ENCODE measurements around the gene INAFM2. TPM values are rescaled to one million over a fixed set of nuclear protein-coding genes. Genes with fewer than 3 reads are reported as not detected.

The INAFM2 gene
- total RNA-seq, 1 donor from 2014 or later, result 14.9 TPM

GRCh38 chr15:40328176-40328575, 4.7 kb downstream of the INAFM2 start:
- TF ChIP-seq CTCF (IDR thresholded peaks at IDR 0.05; ENCODE audit: insufficient read depth, low read length, poor library complexity, severe bottlenecking), result no peak
- DNase-seq (ENCODE audit: low read depth), result no peak
- Histone ChIP-seq H3K27me3 (ENCODE audit: control insufficient read depth, insufficient read depth, low read length) (no peaks in the 10 kb centered on the region), H3K36me3 (ENCODE audit: control insufficient read depth, insufficient read depth, low read length) (no peaks in the 10 kb centered on the region), H3K4me3 (ENCODE audit: low read depth, low read length) (no peak overlapping the region)

GRCh38 chr15:40328751-40329150, 5.3 kb downstream of the INAFM2 start:
- no peak for DNase-seq (ENCODE audit: low read depth)
- no peaks in the 10 kb centered on the region for H3K27me3 ChIP-seq (ENCODE audit: control insufficient read depth, insufficient read depth, low read length)
- no peaks in the 10 kb centered on the region for H3K36me3 ChIP-seq (ENCODE audit: control insufficient read depth, insufficient read depth, low read length)
- H3K4me3 ChIP-seq (ENCODE audit: low read depth, low read length), result no peak overlapping the region
- no peak for TF ChIP-seq CTCF (IDR thresholded peaks at IDR 0.05; ENCODE audit: insufficient read depth, low read length, poor library complexity, severe bottlenecking)

GRCh38 chr15:40329804-40330203, 6.3 kb downstream of the INAFM2 start:
- TF ChIP-seq CTCF (IDR thresholded peaks at IDR 0.05; ENCODE audit: insufficient read depth, low read length, poor library complexity, severe bottlenecking), result no peak
- Histone ChIP-seq H3K27me3 (ENCODE audit: control insufficient read depth, insufficient read depth, low read length) (no peaks in the 10 kb centered on the region), H3K36me3 (ENCODE audit: control insufficient read depth, insufficient read depth, low read length) (no peaks in the 10 kb centered on the region), H3K4me3 (ENCODE audit: low read depth, low read length) (no peak overlapping the region)
- DNase-seq (ENCODE audit: low read depth), result no peak

GRCh38 chr15:40330368-40330836, 6.9 kb downstream of the INAFM2 start:
- no peak for TF ChIP-seq CTCF (IDR thresholded peaks at IDR 0.05; ENCODE audit: insufficient read depth, low read length, poor library complexity, severe bottlenecking)
- no peak overlapping the region for H3K4me3 ChIP-seq (ENCODE audit: low read depth, low read length)
- DNase-seq (ENCODE audit: low read depth), result no peak
- no peaks in the 10 kb centered on the region for H3K27me3 ChIP-seq (ENCODE audit: control insufficient read depth, insufficient read depth, low read length)
- H3K36me3 ChIP-seq (ENCODE audit: control insufficient read depth, insufficient read depth, low read length), result no peaks in the 10 kb centered on the region

- no peak overlapping the region for H3K4me3 ChIP-seq (ENCODE audit: low read depth, low read length)
- no peaks in the 10 kb centered on the region for H3K27me3 ChIP-seq (ENCODE audit: control insufficient read depth, insufficient read depth, low read length)
- H3K36me3 ChIP-seq (ENCODE audit: control insufficient read depth, insufficient read depth, low read length), result no peaks in the 10 kb centered on the region
- no peak for TF ChIP-seq CTCF (IDR thresholded peaks at IDR 0.05; ENCODE audit: insufficient read depth, low read length, poor library complexity, severe bottlenecking)
- no peak for DNase-seq (ENCODE audit: low read depth)
Measured at GRCh38 chr15:40331026-40331425, 7.5 kb downstream of the INAFM2 start.

- DNase-seq (ENCODE audit: low read depth), result no peak
- Histone ChIP-seq H3K27me3 (ENCODE audit: control insufficient read depth, insufficient read depth, low read length) (no peaks in the 10 kb centered on the region), H3K4me3 (ENCODE audit: low read depth, low read length) (no peak overlapping the region), H3K36me3 (ENCODE audit: control insufficient read depth, insufficient read depth, low read length) (peaks cover 2% of the 10 kb centered on the region)
- no peak for TF ChIP-seq CTCF (IDR thresholded peaks at IDR 0.05; ENCODE audit: insufficient read depth, low read length, poor library complexity, severe bottlenecking)
Measured at GRCh38 chr15:40331637-40332036, 8.1 kb downstream of the INAFM2 start.
